ENCODE data around the gene GGCX.
"Not testable (repeated sequence)": the region's sequence is repeated elsewhere in the genome, so short reads cannot be mapped to it uniquely, and the experiment has no call there.

Gene GGCX

DNA sequence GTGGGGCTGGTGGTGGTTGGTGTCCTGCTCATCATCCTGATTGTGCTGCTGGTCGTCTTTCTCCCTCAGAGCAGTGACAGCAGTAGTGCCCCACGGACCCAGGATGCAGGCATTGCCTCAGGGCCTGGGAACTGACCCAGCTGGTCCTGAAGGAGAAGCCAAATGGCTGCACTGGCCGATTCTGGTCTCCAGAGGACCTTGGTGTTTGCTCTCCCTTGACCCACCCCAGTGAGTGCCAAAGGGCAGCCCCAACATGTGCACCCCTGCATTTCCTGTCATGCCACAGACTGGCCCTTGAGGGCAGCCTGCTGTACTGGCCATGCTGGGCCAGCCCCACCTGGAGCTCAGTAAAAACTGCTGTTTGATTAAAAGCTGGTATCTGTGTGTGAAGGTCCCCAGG is 31.7 kb upstream of the GGCX start:
- DNase-seq, result no peak

DNA sequence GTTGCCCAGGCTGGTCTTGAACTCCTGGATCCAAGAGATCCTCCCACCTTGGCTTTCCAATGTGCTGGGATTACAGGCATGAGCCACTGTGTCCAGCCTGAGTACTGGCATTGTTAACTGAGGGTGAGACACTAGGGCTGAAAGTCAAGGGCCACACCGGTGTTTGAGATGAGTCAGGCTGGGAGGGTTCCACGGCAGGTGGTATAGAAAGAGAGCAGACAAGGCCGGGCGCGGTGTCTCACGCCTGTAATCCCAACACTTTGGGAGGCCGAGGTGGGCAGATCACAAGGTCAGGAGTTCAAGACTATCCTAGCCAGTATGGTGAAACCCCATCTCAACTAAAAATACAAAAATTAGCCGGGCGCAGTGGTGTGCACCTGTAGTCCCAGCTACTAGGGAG is 31.0 kb upstream of the GGCX start:
- DNase-seq, result not testable (repeated sequence)

DNA sequence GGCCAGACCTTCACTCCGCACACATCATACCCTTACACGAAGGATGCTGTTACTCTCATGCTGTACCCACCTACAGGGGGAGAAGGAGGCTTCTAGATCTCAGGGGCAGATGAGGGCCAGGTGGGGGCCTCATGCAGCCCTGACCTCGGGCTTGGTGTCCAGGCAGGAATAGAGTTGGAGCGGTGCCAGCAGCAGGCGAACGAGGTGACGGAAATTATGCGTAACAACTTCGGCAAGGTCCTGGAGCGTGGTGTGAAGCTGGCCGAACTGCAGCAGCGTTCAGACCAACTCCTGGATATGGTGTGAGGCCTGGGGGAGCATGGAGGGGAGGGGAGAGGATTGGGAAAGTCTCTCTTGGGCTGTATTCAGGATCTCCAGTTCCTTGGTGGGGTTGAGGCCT is 30.3 kb upstream of the GGCX start:
- DNase-seq, result no peak

DNA sequence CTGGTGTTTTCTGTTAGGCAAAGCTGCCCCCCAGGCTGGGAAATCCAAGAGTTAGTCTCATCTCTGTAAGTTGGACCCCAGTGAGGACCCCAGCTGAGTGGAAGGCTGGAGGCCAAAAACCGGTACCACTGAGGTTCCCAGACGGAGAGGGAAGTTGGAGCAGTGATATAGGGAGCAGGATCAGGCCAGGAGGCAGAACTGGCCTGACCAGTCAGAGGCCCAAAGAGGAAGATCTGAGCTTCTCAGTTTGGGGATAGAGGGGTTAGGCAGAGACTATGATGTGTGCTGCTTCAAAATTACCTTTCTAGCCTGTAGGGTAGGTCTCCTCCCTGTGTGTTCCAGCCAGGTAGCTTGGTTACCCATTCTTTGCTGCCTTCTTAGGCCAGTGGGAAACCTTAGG is 29.7 kb upstream of the GGCX start:
- DNase-seq, result no peak

DNA sequence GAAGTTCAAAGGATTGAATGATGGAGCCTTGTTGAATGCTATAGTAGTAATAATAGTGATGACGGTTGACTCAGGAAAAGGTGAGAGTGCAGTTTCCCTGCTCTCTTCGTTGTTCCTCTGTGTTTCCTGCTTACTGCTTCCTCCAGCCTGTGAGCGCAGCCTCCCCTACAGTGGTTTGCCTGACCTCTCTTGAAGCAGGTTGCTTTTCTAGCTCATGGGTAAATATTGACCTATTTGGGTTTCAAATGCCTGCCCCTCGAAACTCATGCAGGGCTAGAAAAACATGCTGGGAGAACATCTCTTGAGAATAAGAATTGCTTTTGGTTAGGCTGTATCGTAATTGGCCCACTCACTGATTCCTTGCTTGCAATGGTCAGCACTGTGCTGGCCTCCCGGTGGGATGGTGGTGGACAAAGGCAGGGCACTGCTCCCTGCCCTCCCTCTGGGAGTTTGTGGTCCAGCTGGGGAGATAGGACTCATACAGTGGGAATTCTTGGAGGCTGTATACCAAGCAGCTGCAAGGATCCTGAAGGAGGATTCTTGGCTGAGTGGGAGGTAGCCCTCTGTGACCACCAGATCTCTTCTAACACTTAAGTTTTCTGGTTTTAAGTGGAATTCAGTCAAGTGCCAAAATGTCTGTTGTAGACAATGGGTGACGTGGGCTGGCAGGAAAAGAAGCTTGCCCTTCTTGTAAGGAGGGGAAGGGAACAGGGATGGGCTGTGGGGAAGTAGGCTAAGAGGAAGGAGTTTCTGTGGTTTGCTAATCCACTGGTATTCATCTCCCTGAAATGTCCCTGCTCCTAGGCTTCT is 28.9 kb upstream of the GGCX start:
- DNase-seq, result no peak

DNA sequence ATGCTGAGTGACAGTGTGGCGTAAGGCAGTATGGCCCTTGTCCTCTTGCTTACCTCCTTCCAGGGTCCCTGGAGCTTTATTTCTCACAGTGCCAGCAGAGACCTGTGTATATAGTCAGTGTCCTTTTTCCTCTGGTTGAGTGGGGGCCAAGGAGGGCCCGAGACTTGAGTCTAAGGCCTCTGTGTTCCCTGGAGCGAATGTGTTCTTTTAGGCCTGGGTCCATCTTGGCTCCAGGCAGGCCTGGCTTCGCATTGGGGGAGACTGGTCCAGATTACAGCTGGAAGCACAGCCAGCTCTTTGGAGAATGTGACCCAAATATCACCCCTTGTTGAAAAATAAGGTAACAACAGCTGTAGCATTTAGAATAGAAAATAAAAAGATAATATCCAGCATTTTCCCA is 27.9 kb upstream of the GGCX start:
- DNase-seq, result no peak

DNA sequence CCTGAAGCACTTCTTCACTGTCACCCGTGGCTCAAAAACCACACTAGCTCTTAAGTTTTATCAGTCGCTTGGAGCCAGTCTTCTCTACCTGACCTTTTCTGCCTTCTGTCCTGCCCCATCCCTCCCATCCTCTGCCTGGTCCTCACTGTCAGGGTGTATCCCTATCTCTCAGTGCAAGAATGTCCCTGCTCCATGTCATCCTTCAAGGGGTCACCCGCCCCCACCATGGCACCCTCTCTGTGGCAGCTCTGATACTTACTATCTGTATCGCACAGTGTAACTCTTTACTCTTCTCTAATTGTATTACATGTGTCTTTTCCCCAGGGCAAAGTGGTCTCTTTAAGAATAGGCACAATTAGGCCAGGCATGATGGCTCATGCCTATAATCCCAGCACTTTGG is 27.4 kb upstream of the GGCX start:
- no peak for DNase-seq

DNA sequence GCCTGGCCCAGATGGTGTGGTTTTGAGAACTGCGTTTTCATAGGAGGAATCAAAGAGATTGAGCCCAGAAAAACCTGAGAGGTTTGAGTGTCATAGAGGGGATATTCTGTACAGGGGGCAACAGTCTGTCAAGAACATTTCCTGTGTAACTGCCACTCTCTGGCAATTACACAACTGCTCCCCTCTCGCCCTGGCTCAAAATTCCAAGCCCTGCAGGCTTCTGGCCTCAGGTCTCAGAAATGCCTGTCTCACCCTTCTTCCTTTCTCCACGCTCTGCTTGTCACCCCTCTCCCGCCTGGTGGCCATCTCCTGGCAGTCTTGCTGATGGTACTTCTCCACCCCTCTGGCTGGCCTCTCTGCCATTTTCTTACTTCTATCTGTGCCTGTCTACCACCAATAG is 26.9 kb upstream of the GGCX start:
- no peak for DNase-seq

DNA sequence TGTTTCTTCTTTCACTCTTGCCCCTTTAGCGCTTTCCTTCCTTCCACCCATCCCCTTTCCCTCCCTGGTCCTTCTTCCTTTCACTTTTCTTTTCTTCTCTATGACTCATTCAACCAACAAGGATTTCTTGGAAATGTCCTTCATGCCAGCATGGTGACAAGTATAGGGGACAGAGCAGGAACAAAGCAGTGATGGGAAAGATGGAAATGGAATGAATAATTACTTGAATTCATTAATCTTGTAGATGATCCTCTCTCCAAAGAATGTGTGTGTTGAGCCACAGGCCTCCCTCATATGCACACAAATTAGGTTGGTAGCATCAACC is 24.4 kb upstream of the GGCX start:
- no peak for DNase-seq

DNA sequence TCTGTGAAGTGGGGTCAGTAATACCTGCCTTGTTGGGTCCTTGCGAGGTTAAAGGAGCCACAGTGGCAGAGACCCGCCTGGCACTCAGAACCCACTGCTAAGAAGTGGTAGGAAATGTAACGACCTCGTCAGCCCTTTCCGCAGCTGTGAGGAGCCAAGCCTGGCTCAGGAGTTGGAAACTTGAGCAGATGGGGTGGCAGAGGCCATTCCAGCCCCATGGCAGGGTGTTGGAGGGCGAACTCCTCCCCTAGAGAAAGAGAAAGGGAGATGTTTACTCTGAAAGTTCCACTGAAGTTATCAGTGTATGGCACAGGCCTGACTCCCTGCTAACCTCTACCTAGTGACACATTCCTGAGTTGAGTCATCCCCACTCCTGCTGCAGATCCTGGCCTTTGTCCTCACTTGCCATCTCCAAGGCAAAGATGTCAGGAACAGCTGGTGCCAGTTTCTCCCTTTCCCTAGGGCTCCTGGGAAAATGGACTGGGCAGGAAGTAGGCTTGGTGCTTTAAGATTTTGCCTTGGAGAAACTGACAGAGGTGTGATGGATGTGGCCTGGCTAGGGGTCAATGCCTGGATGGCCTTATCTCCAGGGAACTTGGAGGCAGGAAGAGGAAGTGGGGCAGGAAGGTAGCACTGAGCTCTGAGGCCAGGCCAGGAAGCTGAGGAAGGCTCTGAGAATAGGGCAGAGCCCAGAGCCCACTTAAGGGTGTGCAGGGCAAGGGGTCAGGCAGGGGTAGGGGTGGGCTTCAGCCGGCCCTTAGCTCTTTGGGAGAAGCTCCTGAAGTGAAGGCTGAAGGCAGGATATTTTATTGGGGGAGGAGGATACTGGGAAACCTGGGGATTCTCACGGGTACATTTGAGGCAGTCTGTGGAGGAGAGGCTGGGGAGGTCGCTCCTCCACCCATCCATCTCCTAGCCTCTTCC is 23.8 kb upstream of the GGCX start:
- peak in 3 of 6 experiments; percentile 17 to 53 (median 27) for DNase-seq

DNA sequence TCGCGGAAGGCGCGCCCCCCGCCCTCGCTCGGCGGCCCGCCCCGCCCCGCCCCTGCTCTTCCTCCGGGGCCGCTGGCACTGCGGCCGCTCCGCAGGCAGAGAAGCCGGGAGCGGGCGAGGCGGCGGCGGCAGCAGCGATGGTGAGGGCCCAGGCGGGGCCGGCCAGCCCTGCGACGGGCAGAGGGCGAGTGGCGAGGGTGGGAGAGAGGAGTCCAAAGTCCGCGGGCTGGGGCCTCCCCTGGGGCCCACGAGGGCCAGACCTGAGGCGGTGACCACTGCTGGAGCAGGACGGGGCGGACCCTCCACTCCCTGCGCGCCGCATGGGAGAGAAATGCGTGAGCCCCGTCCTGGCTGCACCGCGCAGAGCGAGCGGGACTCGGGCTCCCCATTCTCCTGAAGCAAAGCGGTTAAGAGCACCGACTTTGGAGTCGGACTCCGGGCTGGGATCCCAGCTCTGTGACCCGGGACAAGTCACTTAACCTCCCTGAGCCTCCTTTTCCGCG is 23.1 kb upstream of the GGCX start, which contains the start of gene VAMP5:
Gene VAMP5 (plus strand): TSS at position 78 of the 503 bp plus-strand sequence. CDS start 60 bp downstream, at position 138.
- peak; percentile 17 to 53 (median 35) for DNase-seq

DNA sequence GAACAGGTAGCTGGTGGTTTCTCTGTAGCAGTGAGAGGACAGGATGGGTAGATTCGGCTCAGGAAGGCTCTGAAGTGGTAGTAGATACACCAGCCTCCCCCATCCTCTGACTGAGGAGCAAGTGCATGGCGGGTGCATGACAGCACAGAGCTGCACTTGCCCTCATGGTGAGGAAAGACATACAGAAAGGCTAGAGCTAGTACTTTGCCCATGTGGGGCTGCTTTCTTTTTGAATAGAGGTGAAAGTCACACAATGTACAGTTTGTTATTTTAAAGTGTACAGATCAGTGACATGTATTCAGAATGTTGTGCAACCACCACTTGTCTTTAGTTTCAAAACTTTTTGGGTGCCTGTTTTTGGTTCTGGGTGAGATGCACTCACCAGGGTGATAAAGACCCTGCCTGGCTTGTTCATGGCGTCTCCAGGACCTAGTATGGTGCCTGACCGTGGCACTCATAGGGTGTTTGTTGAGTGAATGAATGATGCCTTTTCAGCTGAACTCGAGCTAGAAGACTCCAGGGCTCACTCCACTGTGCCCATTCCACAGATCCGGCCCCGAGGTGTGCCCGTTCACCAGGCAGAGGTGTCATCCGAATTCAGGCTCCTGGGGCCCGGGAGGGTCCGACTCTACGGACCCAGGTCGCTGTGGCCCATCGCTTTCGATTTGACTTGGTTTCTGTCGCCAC is 22.5 kb upstream of the GGCX start:
- peak in 4 of 6 experiments; percentile 5 to 57 (median 46) for DNase-seq

DNA sequence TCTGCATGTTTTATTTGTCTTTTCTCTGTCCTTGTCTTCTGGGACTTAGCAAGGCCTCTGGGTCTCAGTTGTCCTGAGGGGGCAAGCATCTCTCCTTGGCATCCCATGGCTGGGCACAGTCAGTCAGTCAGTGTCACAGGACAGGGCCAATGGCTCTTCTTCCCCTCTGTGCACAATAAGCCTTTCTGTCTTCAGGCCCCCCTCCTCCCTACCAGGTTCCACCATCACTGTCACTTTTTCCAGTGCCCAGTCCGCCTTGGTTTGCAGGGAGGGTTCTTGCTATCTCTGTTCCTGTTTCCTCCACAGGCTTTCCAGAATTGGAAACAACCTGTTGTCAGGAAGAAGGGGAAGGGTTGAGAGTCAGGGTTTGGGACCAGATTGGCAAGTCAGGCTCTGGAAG is 21.2 kb upstream of the GGCX start:
- no peak for DNase-seq

DNA sequence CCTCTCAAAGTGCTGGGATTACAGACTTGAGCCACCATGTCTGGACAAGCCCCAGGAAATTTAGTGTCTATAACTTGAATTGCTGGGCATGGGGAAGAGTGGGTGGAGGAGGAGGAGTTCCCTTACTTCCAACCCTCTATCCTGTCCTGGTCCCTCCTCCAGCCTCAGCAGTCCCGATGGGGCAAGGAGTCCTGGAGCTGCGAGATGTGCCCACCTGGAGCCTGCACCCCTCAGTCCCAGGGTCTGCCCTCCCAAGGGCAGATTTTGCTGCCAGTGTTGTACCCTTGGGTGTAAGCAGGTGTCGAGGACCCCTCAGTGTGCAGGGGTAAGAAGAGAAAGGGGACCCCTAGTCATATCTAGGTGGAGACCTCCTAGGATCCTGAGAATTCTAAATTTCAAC is 18.9 kb upstream of the GGCX start:
- DNase-seq, result no peak

DNA sequence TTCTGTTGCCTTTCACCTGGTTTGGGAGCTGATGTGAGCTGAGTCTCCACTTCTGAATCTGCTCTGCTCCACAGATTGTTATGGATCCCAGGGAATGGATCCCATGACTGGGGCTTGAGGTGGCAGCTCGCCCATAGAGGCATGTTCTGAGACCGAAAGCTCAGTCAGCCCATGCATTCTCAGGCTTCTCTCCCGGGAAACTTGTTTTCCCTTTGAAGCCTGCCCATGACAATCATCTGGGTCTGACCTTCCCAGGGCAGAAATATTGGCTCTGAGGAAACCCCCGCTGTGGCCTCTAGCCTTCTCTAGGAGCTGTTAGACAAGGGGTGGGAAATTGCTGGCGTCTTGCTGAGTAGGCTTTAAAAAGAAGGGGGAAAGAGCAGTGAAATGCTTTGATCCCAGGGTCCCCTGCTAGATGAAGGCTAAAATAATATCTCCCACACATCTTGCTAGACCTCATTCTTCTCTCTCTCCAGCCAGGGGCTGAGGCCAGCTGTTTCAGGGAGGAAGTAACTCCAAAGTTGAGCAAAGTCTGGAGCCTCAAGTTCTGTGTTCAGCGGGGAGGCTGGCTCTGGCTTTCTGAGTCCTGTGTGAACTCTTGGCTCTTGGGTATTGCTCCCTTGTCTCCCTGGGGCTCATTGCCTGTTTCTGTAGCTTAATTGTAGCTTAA is 18.1 kb upstream of the GGCX start:
- no peak for DNase-seq

DNA sequence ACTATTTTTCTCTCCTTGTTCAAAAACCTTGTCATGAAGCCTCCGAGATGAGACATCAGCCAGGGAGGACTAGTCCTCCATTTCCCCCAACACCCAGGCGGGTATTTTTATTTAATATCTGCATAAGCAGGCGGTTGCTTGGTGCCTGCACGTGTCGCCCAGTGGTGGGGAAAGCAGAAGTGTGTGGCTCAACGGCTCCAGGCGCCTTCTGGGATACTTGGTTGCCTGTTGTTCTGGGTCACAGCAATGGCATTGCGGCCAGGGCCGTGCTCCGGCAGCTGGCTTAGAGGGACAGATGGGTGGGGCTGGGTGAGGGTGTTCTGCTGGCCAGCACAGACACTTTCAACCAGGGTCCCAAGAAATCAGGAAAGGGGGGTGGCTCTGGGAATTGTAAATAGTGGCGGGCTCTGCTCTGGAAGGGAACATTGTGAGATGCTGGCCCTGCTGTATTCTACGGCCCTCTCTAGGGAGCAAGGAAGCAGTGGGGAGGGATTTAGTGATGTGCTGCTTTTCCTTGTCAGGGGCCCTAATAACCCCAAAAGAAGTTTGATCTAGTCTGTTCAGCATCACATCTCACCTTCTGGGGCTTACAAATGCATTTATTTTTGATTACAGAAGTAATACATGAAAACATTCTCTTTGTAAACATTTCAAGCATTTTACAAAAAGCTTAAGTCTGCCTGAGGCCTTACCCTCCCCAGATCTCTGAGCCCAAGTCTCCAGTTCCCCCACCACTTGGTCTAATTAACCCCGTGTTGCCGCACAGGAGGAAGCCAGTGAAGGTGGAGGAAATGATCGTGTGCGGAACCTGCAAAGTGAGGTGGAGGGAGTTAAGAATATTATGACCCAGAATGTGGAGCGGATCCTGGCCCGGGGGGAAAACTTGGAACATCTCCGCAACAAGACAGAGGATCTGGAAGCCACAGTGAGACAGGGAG is 17.2 kb upstream of the GGCX start:
- DNase-seq, result peak in 2 of 6 experiments; percentile 8 to 33

DNA sequence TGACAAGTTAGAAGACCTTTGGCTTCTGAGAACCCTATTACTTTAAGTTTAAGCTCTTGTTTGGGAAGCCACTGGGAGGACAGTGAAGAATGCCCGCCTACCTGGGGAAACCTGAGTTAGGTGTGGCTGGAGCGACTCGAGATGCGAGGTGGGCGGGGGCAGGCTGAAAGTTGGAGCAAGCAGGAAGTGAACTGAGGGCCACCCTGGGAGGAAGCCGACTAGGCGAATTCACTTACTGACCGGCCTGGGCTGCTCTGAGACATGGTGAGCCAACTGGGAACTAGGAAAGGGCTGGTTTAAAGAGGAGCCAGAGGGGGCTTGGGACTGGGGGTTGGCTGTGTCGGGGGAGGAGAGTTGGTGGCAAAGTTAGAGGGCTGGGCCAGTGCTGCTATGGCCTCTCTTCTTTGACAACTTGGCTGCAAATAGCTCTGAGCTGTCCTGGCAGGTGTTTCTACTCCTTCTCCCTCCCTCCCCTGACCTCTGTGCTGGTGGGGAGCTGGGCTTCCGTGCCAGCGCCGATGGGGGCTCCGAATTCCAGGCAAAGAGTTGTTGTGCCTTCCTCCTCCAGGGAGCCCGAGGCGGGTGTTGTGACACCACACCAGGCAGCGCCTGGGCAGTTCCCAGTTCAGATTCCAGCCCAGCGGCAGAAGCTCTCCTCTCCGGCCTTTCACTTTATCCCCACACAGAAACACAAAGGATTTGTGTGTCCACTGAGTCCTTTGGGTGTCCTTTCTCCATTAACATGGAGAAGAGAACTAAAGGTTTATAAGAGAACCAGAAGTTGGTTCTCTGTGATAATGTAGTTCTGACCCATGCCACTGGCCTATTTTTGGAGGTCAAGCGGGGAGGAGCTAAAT is 16.3 kb upstream of the GGCX start, which contains the start of gene VAMP8:
Gene VAMP8 (plus strand): TSS at position 201 of the 857 bp plus-strand sequence. CDS start 61 bp downstream, at position 262.
- DNase-seq, result peak in 5 of 6 experiments; percentile 25 to 60 (median 45)

DNA sequence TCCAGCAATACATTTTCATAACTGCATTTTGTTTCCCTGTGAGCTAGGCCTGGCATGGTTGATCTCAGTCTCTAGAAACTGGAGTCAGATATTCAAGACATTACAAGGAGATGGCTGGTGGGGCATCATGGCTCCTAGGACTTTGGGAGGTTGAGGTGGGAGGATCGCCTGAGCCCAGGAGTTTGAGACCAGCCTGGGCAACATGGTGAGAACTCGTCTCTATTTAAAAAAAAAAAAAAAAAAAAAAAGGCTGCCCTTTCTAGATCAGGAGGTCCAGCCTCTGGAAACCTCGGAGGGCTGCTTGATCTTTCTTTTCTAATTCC is 15.7 kb upstream of the GGCX start:
- DNase-seq, result no peak

DNA sequence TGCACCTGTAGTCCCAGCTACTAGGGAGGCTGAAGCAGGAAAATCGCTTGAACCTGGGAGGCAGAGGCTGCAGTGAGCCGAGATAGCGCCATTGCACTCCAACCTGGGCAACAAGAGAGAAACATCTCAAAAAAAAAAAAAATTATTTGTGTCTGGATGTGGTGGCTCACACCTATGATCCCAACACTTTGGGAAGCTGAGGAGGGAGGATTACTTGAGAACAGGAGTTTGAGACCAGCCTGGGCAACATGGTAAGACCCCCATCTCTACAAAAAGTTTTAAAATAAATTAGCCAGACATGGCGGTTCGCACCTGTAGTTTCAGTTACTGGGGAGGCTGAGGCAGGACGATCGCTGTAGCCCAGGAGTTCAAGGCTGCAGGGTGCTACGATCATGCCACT is 14.4 kb upstream of the GGCX start:
- no peak for DNase-seq

DNA sequence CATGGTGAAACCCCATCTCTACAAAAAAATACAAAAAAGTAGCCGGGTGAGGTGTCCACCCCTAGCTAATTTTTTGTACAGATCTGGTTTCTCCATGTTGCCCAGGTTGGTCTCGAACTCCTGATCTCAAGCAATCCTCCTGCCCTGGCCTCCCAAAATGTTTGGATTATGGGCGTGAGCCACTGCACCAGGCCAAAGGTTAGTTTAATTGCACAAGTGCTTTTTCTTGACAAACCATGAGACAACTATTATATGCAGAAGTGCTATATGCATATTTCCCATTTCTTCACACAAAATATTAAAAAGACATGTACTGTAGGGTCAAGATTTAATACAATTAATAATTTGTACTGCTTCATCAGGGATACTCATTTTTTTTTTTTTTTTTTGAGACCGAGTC is 5.0 kb upstream of the GGCX start:
- no peak for DNase-seq
